ENCODE results near the gene VSIR. TPM values are rescaled to one million over a fixed set of nuclear protein-coding genes. Genes with fewer than 3 reads are reported as not detected.

Gene VSIR
- polyA plus RNA-seq, 3 donors = 7.3 to 11.4 (median 10.3) TPM

- DNase-seq (ENCODE audit: extremely low read depth in 1 of 11, low read depth in 9 of 11, low spot score in 4 of 11) = no peak
Observed at GRCh38 chr10:71811351-71811750, 38.0 kb upstream of the VSIR start.

DNA sequence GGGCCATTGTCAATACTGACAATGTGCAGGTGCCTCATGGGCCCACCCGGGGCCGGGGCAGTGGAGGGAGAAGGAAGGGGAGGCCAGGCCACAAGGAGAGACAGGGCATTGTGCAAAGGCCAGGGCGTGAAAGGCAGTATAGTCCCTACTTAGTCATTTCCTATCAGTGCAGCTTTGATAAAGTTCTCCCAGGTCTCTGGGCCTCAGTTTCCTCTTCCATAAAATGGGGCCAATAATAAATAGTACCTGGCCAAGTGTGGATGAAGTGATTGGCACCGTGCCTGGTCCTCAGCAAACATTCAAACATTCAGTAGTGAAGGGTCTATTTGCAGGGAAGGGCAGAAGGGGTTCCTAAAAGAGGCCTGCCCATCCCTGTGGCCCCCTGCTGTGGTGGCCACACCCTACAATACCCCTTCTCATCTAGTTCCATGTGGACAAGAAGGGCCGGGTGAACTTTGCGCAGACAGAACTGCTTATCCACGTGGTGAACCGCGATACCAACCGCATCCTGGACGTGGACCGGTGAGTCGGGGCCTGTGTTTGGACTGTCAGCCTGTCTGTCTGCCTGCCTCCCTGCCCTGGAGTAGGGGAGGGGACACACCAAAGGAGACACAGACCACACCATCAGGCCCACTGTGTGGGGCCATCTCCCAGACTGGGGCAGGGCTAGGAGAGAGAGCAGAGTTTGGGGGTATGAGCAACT lies 36.9 kb upstream of the VSIR start:
- DNase-seq (ENCODE audit: extremely low read depth in 1 of 11, low read depth in 9 of 11, low spot score in 4 of 11) = no peak

GRCh38 chr10:71809628-71810027 lies 36.3 kb upstream of the VSIR start:
- no peak for DNase-seq (ENCODE audit: extremely low read depth in 1 of 11, low read depth in 9 of 11, low spot score in 4 of 11)

- no peak for DNase-seq (ENCODE audit: extremely low read depth in 1 of 11, low read depth in 9 of 11, low spot score in 4 of 11)
Observed at GRCh38 chr10:71807557-71808510, 34.5 kb upstream of the VSIR start.

- DNase-seq (ENCODE audit: extremely low read depth in 1 of 11, low read depth in 9 of 11, low spot score in 4 of 11) = no peak
Observed at GRCh38 chr10:71806704-71807556, 33.6 kb upstream of the VSIR start.

DNA sequence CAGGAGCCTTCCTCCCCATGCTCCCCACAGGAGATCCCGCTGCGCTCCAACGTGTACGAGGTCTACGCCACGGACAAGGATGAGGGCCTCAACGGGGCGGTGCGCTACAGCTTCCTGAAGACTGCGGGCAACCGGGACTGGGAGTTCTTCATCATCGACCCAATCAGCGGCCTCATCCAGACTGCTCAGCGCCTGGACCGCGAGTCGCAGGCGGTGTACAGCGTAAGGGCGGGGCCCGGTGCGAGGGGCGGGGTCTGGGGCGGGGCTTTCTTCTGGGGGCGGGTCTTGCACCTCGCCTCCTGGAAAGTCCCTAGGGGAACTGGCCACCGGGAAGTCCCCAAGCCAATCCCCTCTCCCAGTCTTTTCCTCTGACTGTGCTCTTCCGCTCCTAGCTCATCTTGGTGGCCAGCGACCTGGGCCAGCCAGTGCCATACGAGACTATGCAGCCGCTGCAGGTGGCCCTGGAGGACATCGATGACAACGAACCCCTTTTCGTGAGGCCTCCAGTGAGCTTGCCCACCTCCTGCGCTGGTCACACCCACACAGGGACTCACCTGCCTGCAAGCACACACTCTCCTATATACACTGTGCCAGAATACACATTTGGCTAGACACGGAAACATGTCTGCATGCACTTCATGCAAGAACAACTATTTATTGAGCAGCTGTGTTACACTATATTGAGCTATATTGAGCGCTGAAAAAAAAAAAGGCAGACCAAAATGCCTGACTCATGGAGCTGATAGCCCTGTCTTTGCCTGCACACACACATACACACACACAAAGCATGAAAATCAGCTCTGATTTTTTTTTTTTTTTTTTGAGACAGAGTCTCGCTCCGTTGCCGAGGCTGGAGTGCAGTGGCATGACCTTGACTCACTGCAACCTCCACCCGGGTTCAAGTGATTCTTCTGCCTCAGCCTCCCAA lies 32.7 kb upstream of the VSIR start:
- DNase-seq (ENCODE audit: extremely low read depth in 1 of 11, low read depth in 9 of 11, low spot score in 4 of 11) = no peak

DNA sequence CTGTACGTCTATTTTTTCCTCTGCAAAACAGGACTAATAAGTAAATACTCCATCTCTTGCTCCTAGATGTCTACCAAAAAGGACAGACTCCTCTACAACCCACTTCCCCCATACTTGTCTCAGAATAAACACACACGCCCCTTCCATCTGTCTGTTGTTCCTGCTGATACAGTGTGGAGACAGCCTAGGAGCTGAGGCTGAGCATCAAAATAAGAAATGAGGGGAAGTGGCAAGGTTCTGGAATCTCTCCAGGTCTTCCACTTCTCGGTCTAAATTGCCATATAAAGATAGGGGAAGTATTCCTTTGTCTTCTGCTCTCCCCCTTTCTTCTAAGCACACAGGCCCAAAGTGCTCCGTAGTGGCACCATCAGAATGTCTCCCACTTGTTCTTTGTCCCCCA lies 30.8 kb upstream of the VSIR start:
- DNase-seq (ENCODE audit: extremely low read depth in 1 of 11, low read depth in 9 of 11, low spot score in 4 of 11) = no peak

- DNase-seq (ENCODE audit: extremely low read depth in 1 of 11, low read depth in 9 of 11, low spot score in 4 of 11) = no peak
Observed at GRCh38 chr10:71802715-71803488, 29.6 kb upstream of the VSIR start.

DNA sequence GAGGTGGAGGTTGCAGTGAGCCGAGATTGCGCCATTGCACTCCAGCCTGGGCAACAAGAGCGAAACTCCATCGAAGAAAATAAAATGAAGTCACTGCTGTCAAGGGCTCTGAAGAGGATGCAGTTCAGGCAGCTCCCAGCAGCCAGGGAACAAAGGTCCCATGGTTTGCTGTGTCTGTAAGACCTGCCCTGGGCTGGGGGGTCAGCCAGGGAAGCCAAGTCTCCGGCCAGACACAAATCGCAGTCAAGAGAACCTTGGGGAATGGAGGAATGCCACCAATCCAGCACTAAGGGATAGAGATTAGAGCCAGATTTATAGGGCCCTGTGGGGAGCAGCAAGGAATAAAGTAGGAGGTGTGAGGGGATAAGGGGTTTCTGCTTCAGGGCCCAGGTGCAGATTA lies 28.9 kb upstream of the VSIR start:
- no peak for DNase-seq (ENCODE audit: extremely low read depth in 1 of 11, low read depth in 9 of 11, low spot score in 4 of 11)

GRCh38 chr10:71801361-71801760 lies 28.0 kb upstream of the VSIR start:
- no peak for DNase-seq (ENCODE audit: extremely low read depth in 1 of 11, low read depth in 9 of 11, low spot score in 4 of 11)

DNA sequence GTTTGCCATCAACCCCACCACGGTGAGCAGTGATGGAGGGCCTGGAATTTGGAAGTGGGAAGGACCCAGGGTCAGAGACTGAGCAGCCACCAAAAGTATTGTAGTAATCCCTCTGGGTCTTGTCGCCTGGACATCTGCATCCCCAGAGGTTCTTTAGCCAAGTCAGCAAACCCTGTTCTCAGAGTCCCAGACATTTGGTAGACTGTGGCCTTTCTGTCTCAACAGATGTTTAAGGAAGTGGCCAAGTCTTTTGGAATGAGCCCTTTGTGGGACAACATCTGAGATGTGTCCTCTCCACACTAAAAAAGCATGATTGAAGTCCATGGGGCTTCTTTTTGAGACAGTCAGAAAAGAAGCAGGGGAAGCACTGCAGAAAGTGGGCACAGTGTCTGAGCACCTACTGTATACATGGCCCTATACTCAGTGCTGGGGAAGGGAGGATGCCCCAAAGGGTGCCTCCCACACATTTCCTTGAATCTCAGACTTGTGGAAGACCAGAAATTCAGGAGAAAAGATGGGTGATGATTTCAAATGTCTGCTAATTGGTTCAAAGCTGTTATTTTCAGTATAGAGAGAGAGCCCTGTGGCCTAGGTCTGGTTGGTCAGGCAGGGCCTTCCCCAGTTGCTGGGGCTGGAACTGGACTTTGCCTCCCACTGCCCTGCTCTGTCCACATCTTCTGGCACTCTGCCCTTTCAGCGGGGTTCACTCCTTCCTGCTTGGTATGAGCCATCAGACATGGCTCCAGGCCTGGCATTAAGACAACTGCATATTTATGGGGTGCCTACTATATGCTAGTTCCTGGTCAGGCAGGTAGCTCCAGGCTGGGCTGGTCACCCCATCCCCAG lies 26.5 kb upstream of the VSIR start:
- no peak for DNase-seq (ENCODE audit: extremely low read depth in 1 of 11, low read depth in 9 of 11, low spot score in 4 of 11)

DNA sequence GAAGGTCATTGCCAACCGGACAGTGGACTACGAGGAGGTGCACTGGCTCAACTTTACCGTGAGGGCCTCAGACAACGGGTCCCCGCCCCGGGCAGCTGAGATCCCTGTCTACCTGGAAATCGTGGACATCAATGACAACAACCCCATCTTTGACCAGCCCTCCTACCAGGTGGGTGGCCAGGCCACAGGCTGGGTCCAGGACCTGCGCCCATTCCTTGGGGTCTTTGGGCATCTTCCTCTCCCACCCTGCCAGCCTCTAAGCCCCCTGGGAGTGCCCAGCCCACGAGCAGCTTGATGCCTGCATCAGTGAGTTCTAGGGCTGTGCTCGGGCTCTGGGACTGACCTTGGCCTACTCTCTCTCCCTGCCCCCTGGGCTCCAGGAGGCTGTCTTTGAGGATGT lies 25.8 kb upstream of the VSIR start:
- DNase-seq (ENCODE audit: extremely low read depth in 1 of 11, low read depth in 9 of 11, low spot score in 4 of 11) = no peak

DNA sequence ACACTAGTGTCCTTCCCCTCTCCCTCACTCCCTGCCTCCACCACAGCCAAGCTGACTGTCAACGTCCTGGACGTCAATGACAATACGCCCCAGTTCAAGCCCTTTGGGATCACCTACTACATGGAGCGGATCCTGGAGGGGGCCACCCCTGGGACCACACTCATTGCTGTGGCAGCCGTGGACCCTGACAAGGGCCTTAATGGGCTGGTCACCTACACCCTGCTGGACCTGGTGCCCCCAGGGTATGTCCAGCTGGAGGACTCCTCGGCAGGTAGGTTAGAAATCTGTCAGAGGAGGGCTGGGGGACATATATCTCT lies 24.9 kb upstream of the VSIR start:
- DNase-seq (ENCODE audit: extremely low read depth in 1 of 11, low read depth in 9 of 11, low spot score in 4 of 11) = no peak

DNA sequence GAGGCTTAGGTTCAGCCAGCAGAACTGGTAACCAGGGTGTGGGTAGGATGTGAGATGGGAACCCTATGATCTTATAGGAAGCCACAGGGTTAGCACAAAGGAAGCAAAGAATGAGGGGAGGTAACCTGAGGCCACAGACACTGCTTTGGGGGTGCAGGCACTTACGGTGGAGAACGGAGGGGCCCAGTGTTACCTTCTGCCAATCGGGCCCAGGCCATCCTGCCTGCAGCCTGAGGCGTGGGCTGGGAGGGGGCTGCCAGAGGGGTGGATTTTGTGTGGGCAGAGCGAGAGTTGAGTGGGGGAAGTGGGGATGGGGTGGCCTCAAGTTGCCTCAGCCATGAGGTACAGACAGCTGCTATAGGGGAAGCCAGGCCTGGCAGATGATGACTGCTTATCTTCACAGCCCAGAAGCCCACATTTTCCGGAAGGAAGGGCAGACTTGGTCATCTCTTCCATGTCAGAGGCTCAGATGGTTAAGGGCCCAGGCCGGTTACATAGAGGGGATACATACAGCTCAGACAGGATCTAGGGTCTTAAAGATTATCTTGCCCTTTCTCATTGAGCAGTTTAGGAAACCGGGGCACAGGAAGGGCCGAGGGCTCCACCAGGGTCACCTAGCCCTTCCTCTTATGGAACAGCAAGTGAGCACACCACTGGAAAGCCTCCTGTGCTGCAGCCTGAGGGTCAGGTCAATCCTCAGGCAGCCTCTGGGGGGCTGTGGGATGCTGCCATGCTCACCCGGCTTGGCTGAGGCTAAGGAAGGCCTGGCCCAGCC lies 24.4 kb upstream of the VSIR start:
- DNase-seq (ENCODE audit: extremely low read depth in 1 of 11, low read depth in 9 of 11, low spot score in 4 of 11) = no peak

DNA sequence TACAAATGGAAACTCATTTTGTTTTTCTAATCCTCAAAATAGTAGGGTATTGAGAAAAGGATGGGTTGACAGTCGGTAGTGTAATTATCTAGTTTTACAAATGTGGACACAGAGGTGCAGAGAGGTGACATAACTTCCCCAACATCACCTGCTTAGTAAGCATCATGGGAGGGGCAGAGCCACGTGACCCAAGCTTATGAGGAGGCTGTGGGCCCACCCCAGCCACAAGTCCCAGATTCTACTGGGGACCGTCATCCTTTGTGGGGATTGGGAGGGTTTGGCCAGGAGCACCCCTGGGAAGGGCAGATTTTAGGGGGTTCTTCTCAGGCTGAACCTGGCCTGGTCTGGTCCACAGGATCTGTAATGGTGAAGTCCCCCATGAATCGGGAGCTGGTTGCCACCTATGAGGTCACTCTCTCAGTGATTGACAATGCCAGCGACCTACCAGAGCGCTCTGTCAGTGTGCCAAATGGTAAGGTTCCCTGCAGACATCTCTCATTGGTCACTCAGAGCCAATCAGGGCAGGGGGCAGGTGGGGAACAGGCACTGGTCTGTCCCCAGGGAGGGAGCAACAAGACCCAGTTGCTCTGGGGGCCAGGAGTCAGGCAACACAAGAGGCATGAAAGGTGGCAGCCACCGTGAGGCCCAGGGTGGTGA lies 23.6 kb upstream of the VSIR start:
- no peak for DNase-seq (ENCODE audit: extremely low read depth in 1 of 11, low read depth in 9 of 11, low spot score in 4 of 11)

GRCh38 chr10:71795248-71795647 lies 21.9 kb upstream of the VSIR start:
- peak in 4 of 11 donors; percentile 20 to 53 (median 38) for DNase-seq (ENCODE audit: extremely low read depth in 1 of 11, low read depth in 9 of 11, low spot score in 4 of 11)

Measured in renal cortex interstitium (tissue), 11 donors.